Activated naive CD4-positive, alpha-beta T cell treated with anti-CD3 and anti-CD28 coated beads, Interleukin-2, amount 50 U/mL, for 16 hours (primary cell): ENCODE measurements around the gene SIL1.
"Not testable (repeated sequence)": the region's sequence is repeated elsewhere in the genome, so short reads cannot be mapped to it uniquely, and the experiment has no call there.

ENCODE experiments used
- DNase-seq: peaks from one replicate; pipeline ENCODE4 v3.0.0-alpha.2; 2020

Gene SIL1

GRCh38 chr5:139100825-139101224, 97.3 kb downstream of the SIL1 start:
- DNase-seq = no peak

- DNase-seq = no peak
Measured at GRCh38 chr5:139094154-139095131, 103.7 kb downstream of the SIL1 start.

- no peak for DNase-seq
Measured at GRCh38 chr5:139092741-139093343, 105.3 kb downstream of the SIL1 start.

GRCh38 chr5:139091439-139092156, 106.6 kb downstream of the SIL1 start:
- no peak for DNase-seq

GRCh38 chr5:139090581-139090980, 107.6 kb downstream of the SIL1 start:
- no peak for DNase-seq

GRCh38 chr5:139088024-139088423, 110.1 kb downstream of the SIL1 start:
- no peak for DNase-seq

GRCh38 chr5:139082813-139083498, 115.2 kb downstream of the SIL1 start:
- no peak for DNase-seq

- DNase-seq = no peak
Measured at GRCh38 chr5:139079991-139080610, 118.1 kb downstream of the SIL1 start.

- no peak for DNase-seq
Measured at GRCh38 chr5:139079225-139079990, 118.8 kb downstream of the SIL1 start.

- DNase-seq = no peak
Measured at GRCh38 chr5:139078345-139078744, 119.8 kb downstream of the SIL1 start.

- DNase-seq = no peak
Measured at GRCh38 chr5:139077899-139078298, 120.3 kb downstream of the SIL1 start.

- no peak for DNase-seq
Measured at GRCh38 chr5:139076111-139076510, 122.1 kb downstream of the SIL1 start.

GRCh38 chr5:139075066-139076050, 122.8 kb downstream of the SIL1 start:
- no peak for DNase-seq

- not testable (repeated sequence) for DNase-seq
Measured at GRCh38 chr5:139073956-139074355, 124.2 kb downstream of the SIL1 start.

- DNase-seq = no peak
Measured at GRCh38 chr5:139068494-139069151, 129.5 kb downstream of the SIL1 start.

GRCh38 chr5:139068060-139068459, 130.1 kb downstream of the SIL1 start:
- no peak for DNase-seq

- no peak for DNase-seq
Measured at GRCh38 chr5:139065306-139065705, 132.9 kb downstream of the SIL1 start.

- DNase-seq = no peak
Measured at GRCh38 chr5:139064613-139065012, 133.6 kb downstream of the SIL1 start.

GRCh38 chr5:139063664-139064054, 134.5 kb downstream of the SIL1 start:
- DNase-seq = no peak
